ENCODE measurements around the gene ZNF580. TPM values are rescaled to one million over a fixed set of nuclear protein-coding genes. Genes with fewer than 3 reads are reported as not detected.

The ZNF580 gene
- total and polyA plus RNA-seq, 2 of the 8 experiments (the other 6 are each of a cell fraction or from before 2014, with no cell fraction given), result 12.0 to 24.6 TPM

GRCh38 chr19:55606817-55607216 lies 34.0 kb upstream of the ZNF580 start (continued):
- TF ChIP-seq CHD7 (IDR thresholded peaks at IDR 0.05; ENCODE audit: insufficient replicate concordance, low read length) (no peak), BRCA1 (IDR thresholded peaks at IDR 0.05; ENCODE audit: low read depth, low read length) (no peak), SIN3A (conservative IDR thresholded peaks at IDR 0.05 in 1 of 2, IDR thresholded peaks at IDR 0.05 in 1 of 2; ENCODE audit: low read depth in 1 of 2, low read length in 2 of 2) (no peak), SP4 (IDR thresholded peaks at IDR 0.05; ENCODE audit: low read length) (no peak), RFX5 (IDR thresholded peaks at IDR 0.05; ENCODE audit: borderline replicate concordance, low read depth, low read length) (no peak), CEBPB (IDR thresholded peaks at IDR 0.05; ENCODE audit: low read depth, low read length) (no peak), NANOG (IDR thresholded peaks at IDR 0.05; ENCODE audit: insufficient read depth, low read depth, low read length, poor library complexity, severe bottlenecking) (no peak), JUND (IDR thresholded peaks at IDR 0.05; ENCODE audit: low read length) (no peak), GTF2F1 (IDR thresholded peaks at IDR 0.05; ENCODE audit: borderline replicate concordance, low read depth, low read length) (no peak), MAX (IDR thresholded peaks at IDR 0.05) (no peak), TEAD4 (IDR thresholded peaks at IDR 0.05; ENCODE audit: low read depth, low read length) (no peak), HDAC6 (IDR thresholded peaks at IDR 0.05; ENCODE audit: low read depth, low read length) (no peak)

Measured in H1 (cell line).